PC-9 (cell line): ENCODE results near the gene CASP4.

Source experiments
- EZH2 ChIP-seq: fragments of 200-600 bp; sonication (generic); IDR thresholded peaks from 2 replicates; pipeline ENCODE4 v1.8.0; 2017; ENCODE audit warnings: antibody characterized with exemption, low read depth
- TF ChIP-seq, protein P1 (sequence below): fragments of 200-600 bp; sonication (generic); conservative IDR thresholded peaks from 2 replicates; pipeline ENCODE4 v1.6.1; 2017; ENCODE audit warnings: mixed run types, antibody characterized with exemption, mild to moderate bottlenecking, moderate library complexity

DNA sequence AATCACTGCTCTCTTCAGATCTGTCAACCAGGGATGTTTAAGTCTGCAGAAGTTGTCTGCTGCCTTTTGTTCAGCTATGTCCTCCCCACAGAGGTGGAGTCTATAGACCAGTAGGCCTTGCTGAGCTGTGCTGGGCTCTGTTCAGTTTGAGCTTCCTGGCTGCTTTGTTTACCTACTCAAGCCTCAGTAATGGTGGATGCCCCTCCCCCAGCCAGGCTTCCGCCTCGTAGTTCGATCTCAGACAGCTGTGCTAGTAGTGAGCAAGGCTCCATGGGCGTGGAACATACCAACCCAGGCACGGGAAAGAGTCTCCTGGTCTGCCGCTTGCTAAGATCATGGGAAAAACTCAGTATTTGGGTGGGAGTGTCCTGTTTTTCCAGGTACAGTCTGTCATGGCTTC, 42.5 kb downstream of the CASP4 start:
- TF ChIP-seq, protein P1, sequence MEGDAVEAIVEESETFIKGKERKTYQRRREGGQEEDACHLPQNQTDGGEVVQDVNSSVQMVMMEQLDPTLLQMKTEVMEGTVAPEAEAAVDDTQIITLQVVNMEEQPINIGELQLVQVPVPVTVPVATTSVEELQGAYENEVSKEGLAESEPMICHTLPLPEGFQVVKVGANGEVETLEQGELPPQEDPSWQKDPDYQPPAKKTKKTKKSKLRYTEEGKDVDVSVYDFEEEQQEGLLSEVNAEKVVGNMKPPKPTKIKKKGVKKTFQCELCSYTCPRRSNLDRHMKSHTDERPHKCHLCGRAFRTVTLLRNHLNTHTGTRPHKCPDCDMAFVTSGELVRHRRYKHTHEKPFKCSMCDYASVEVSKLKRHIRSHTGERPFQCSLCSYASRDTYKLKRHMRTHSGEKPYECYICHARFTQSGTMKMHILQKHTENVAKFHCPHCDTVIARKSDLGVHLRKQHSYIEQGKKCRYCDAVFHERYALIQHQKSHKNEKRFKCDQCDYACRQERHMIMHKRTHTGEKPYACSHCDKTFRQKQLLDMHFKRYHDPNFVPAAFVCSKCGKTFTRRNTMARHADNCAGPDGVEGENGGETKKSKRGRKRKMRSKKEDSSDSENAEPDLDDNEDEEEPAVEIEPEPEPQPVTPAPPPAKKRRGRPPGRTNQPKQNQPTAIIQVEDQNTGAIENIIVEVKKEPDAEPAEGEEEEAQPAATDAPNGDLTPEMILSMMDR = no peak
- TF ChIP-seq EZH2 = no peak
